Measurements from ENCODE around the gene LACRT. TPM values are rescaled to one million over a fixed set of nuclear protein-coding genes. Genes with fewer than 3 reads are reported as not detected.

The LACRT gene
- polyA plus RNA-seq, 12 donors, result not detected

GRCh38 chr12:54602661-54603060 is 32.0 kb downstream of the LACRT start:
- no peak for DNase-seq

GRCh38 chr12:54601841-54602240 is 32.9 kb downstream of the LACRT start:
- DNase-seq, result no peak

DNA sequence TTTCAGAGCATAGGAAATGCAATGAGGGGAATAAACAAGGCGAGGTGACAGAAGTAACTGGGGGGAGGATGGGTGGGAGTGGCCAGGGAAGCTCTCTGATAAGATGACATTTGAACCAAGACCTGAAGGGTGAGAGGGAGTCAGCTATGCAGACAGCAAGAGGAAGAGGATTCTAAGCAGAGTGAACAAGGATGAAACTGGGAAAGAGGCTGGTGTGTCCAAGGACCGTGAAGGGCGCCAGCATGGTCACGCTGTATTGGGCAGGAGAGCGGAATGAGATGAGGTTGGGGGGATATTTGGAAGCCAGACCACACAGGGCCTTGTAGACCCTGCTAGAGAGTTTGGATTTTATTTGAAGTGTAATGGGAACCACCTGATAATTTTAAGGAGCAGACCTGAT is 35.7 kb downstream of the LACRT start:
- no peak for DNase-seq

DNA sequence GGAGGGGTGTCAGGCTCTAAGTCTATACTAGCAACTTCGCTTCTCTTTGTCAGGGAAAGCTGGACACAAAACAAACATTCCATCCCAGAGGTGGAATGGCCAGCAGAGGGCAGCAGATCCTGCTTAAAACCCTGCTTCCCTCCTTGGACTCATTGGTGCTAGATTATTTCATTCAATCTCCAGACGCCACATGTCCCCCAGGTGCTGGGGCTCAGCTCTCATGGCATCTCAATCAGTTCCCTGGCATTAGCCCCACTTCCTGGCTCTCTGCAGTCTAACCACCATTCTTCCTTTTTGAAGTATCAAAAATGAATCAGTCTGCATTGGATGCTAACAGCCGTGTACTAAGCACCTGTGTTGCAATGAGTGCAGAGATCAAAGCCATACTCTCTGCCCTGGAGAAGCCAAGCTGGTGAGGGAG is 38.2 kb downstream of the LACRT start:
- peak; percentile 73 for DNase-seq

GRCh38 chr12:54595471-54595870 is 39.2 kb downstream of the LACRT start:
- no peak for DNase-seq

- no peak for DNase-seq
Measured at GRCh38 chr12:54593725-54594124, 41.0 kb downstream of the LACRT start.

GRCh38 chr12:54593135-54593534 is 41.6 kb downstream of the LACRT start:
- DNase-seq, result no peak

- no peak for DNase-seq
Measured at GRCh38 chr12:54592316-54592715, 42.4 kb downstream of the LACRT start.

- no peak for DNase-seq
Measured at GRCh38 chr12:54590978-54591591, 43.6 kb downstream of the LACRT start.

- DNase-seq, result no peak
Measured at GRCh38 chr12:54589964-54590363, 44.7 kb downstream of the LACRT start.

DNA sequence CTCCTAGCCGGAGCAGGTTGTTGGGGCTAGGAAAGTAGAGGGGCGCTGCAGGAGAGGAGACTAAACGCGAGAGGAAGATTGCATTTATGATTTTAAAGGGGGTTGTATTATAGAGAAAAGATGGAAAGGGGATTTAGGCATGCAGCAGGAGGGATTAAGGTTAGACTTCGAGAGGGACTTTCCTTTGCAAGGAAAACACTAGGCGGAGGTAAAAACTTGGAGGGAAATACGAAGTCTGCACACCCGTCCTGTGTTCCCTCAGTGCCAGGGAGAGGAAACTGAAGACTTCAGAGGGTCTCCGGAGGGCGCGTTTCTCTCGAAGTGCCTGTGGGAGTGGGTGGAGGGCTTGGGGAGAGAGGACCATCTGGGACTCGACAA is 45.8 kb downstream of the LACRT start:
- no peak for DNase-seq

GRCh38 chr12:54588110-54588889 is 46.4 kb downstream of the LACRT start, which contains the start of gene PPP1R1A:
PPP1R1A (minus strand) TSS chr12:54588659; CDS start chr12:54588488, 171 bp downstream.
- no peak for DNase-seq

DNA sequence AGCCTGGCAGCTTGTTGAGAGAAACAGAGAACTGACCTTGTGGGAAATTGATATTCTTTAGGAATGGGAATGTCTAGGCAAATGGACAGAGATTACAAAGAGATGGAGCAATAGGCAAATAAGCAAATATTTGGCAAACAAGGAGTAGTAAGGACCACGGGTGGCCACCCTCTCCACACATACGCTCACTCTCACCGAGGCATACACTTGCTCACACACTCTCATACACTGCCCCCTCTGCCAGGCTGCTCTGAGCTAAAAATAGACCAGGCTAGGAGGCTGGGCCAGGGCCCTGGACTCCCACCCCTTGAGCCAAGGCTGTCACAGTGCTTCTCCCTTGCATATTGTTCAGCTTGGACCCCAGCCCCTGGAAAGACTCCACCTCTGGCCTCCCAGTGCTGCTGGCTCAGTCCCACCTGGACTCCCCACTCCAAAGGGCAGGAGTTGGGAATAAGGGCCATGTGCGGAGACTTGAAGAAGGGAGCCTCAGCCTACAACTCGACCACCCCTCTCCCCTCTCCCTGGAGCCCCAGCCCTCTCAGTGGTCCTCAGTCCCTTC is 47.3 kb downstream of the LACRT start:
- DNase-seq, result peak; percentile 33

DNA sequence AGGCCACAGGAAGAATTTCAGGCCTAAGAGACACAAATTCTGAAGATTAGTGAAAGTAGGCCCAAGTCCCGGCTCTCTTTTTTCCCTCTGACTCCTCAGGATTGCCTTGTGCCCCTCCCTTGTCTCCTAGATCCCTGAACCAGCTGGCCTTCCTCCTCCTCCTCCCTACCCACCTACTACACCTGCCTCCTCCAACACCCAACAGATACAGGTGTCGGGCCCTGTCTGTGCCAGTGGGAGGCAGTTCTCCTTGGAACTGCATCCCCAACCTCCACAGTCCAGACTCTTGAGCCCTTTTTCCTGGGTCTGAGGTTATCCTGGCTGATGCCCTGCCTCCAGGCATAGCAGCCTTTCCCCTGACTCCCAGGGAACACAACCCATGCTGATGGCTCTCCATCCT is 48.1 kb downstream of the LACRT start:
- no peak for DNase-seq

DNA sequence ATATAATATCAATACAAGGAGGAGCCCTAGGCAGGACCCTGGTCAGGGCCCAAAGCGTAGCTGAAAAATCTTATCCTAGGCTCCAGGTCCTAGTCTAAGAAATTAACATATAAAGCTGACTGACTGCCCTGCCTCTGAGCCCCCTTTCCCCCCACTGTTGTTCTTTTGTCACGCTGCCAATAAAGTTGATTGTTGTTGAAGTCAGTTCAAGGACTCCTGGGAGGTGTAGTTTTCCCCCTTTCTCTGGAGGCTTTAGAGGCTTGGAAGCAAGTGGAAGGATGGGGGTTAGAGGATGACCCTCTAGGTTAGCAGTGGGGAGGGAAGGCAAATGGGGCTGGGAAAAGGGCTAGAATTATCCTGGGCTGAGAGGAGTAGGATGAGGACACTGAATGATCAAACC is 49.5 kb downstream of the LACRT start:
- DNase-seq, result no peak

GRCh38 chr12:54584128-54584527 is 50.6 kb downstream of the LACRT start:
- no peak for DNase-seq

DNA sequence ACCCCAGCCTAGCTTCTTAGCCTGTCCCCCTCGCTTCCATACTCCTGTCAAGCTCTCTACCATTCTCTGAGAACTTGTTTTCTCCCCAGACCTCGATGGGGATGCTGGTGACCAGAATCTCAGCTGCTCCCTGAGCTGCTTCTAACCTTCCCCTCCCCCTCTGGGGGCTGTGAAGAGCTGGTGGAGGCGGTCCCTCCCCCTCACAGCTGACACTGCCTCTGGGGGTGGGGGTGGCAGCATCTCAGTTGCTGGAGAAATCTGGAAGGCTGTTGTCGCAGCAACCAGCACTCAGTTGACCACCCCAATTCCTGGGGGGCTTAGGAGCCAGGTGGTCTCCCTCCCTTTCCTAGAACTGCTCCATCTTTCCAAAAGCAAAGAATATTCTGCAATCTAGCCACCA is 51.0 kb downstream of the LACRT start:
- DNase-seq, result no peak

DNA sequence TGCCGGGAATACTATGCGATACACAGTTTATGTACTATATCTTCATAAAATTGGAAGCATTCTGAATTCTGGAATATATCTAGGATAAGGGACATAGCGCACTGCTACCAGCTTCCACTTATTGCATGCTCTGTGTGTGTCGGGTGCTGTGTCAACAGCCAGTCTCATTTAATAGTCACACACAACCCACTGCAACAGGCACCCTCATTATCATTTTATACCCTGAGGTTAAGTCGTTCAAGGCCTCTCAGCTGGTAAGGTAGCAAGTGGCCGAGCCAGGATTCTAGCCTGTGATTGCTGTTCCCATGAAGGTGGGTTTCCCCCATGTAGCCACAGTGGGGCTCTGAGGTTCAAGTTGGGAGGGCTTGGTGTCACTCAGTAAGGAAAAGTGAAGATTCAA is 53.3 kb downstream of the LACRT start:
- no peak for DNase-seq

Other genes starting within 250 kb of the LACRT start
- gene ITGA5, start 215.6 kb downstream of the LACRT start, polyA plus RNA-seq (ENCODE audit: insufficient read length in 12 of 12), result 100 to 1,000 TPM in 9 of 12 donors, 10 to 100 TPM in 2, not detected in 1; 94.6 to 117 (median 107) TPM
- under 1 TPM in 3 of 12 donors, not detected in 9; 0.13 to 0.80 (median 0.20) TPM for gene GTSF1, start 161.3 kb downstream of the LACRT start, polyA plus RNA-seq (ENCODE audit: insufficient read length in 12 of 12)
- 10 to 100 TPM in 1 of 12 donors, 1 to 10 TPM in 10, not detected in 1; 1.8 to 18.6 (median 4.8) TPM for gene NCKAP1L, start 137.1 kb downstream of the LACRT start, polyA plus RNA-seq (ENCODE audit: insufficient read length in 12 of 12)
- gene PDE1B, start 85.3 kb downstream of the LACRT start, polyA plus RNA-seq (ENCODE audit: insufficient read length in 12 of 12), result 1 to 10 TPM in 11 of 12 donors, not detected in 1; 2.3 to 9.7 (median 3.7) TPM
- 10 to 100 TPM in 11 of 12 donors, not detected in 1; 28.2 to 62.3 (median 42.0) TPM for gene PPP1R1A, start 46.2 kb downstream of the LACRT start, polyA plus RNA-seq (ENCODE audit: insufficient read length in 12 of 12)
- not detected for gene DCD, start 13.5 kb upstream of the LACRT start, polyA plus RNA-seq (ENCODE audit: insufficient read length in 12 of 12)
- gene MUCL1, start 219.6 kb upstream of the LACRT start, polyA plus RNA-seq (ENCODE audit: insufficient read length in 12 of 12), result not detected